ENCODE measurements around the gene SPACDR.

SPACDR gene

GRCh38 chr7:100428199-100428966 lies 35.7 kb downstream of the SPACDR start, which contains the start of gene ZCWPW1:
TSS of gene ZCWPW1 (minus strand) at chr7:100428703. CDS start at chr7:100420649, 8,054 bp downstream.
- peak; percentile 96 for DNase-seq (ENCODE audit: low spot score)
- H3K27ac ChIP-seq = peak within 1 kb of the TSS; percentile 95
- no peak for TF ChIP-seq CTCF (conservative IDR thresholded peaks at IDR 0.05; ENCODE audit: low read depth)
- ChIA-PET CTCF (no interaction called here), POLR2A (ENCODE audit: low non-redundant PET) (interaction anchor here (0.5 to 1.2 kb wide), 7 partner anchors 9 to 1005 kb away, joined by 3 to 7 read pairs (median 3); partner anchors contain the start of genes AP4M1 and MCM7)

- H3K27ac ChIP-seq = peak overlapping the region; percentile 95
- no peak for DNase-seq (ENCODE audit: low spot score)
- no peak for TF ChIP-seq CTCF (conservative IDR thresholded peaks at IDR 0.05; ENCODE audit: low read depth)
- ChIA-PET POLR2A (ENCODE audit: low non-redundant PET) (interaction anchor here (0.7 to 1.2 kb wide), 3 partner anchors 270 to 452 kb away, joined by 3 to 4 read pairs (median 4); partner anchors contain the start of gene AZGP1), CTCF (no interaction called here)
These were observed 36.3 kb downstream of the SPACDR start for GRCh38 chr7:100427762-100428198.

- ChIA-PET CTCF (no interaction called here), POLR2A (ENCODE audit: low non-redundant PET) (no interaction called here)
- no peak for DNase-seq (ENCODE audit: low spot score)
- no peak for TF ChIP-seq CTCF (conservative IDR thresholded peaks at IDR 0.05; ENCODE audit: low read depth)
- H3K27ac ChIP-seq = no peak overlapping the region
These were observed 37.5 kb downstream of the SPACDR start for GRCh38 chr7:100426516-100426915.

GRCh38 chr7:100425347-100425746 lies 38.7 kb downstream of the SPACDR start:
- H3K27ac ChIP-seq = no peak overlapping the region
- no peak for DNase-seq (ENCODE audit: low spot score)
- no peak for TF ChIP-seq CTCF (conservative IDR thresholded peaks at IDR 0.05; ENCODE audit: low read depth)
- ChIA-PET POLR2A (ENCODE audit: low non-redundant PET) (no interaction called here), CTCF (no interaction called here)

GRCh38 chr7:100423315-100423714 lies 40.7 kb downstream of the SPACDR start:
- no peak for TF ChIP-seq CTCF (conservative IDR thresholded peaks at IDR 0.05; ENCODE audit: low read depth)
- CTCF ChIA-PET = no interaction called here

GRCh38 chr7:100419660-100420226 lies 44.3 kb downstream of the SPACDR start:
- no peak for TF ChIP-seq CTCF (conservative IDR thresholded peaks at IDR 0.05; ENCODE audit: low read depth)
- ChIA-PET POLR2A (ENCODE audit: low non-redundant PET) (interaction anchor here (1.5 kb wide), 1 partner anchor 9 kb away, joined by 3 read pairs; the partner anchor contains the start of gene ZCWPW1), CTCF (interaction anchor here (0.6 to 1.1 kb wide), 3 partner anchors 12 to 288 kb away, joined by 4 read pairs; no protein-coding TSS in a partner anchor)
- DNase-seq (ENCODE audit: low spot score) = no peak
- no peak overlapping the region for H3K27ac ChIP-seq

More at GRCh38 chr7:100423315-100423714, 40.7 kb downstream of the SPACDR start:
- DNase-seq (ENCODE audit: low spot score) = no peak
- H3K27ac ChIP-seq = no peak overlapping the region
- POLR2A ChIA-PET (ENCODE audit: low non-redundant PET) = no interaction called here
